OCI-LY1 (cell line): Measurements from ENCODE around the gene IL11.

Experiments
- H2AFZ ChIP-seq: fragments of 200-600 bp; sonication (generic), shearing (Covaris generic); 2 replicates; pipeline ENCODE4 v1.6.0; 2014; ENCODE audit warnings: antibody characterized with exemption, mild to moderate bottlenecking, low read length
- H3F3A ChIP-seq: fragments of 200-600 bp; sonication (generic), shearing (Covaris generic); 2 replicates; pipeline ENCODE4 v1.6.0; 2014; ENCODE audit warnings: mild to moderate bottlenecking, antibody characterized with exemption, low read length, moderate library complexity; ENCODE audit not compliant: insufficient read depth
- H3K27ac ChIP-seq: fragments of 200-600 bp; sonication (generic); 2 replicates; pipeline ENCODE4 v1.5.1; 2014; ENCODE audit warnings: low read length, mixed run types, mild to moderate bottlenecking, low read depth; ENCODE audit not compliant: poor library complexity, severe bottlenecking
- H3K27me3 ChIP-seq: fragments of 200-600 bp; sonication (generic); 2 replicates; pipeline ENCODE4 v1.6.0; 2014; ENCODE audit warnings: antibody characterized with exemption, mild to moderate bottlenecking, low read length, moderate library complexity; ENCODE audit not compliant: insufficient read depth
- H3K36me3 ChIP-seq: fragments of 200-600 bp; sonication (generic); 2 replicates; pipeline ENCODE4 v1.6.1; 2014; ENCODE audit warnings: mild to moderate bottlenecking, antibody characterized with exemption, low read length, moderate library complexity, mixed read lengths; ENCODE audit not compliant: insufficient read depth
- H3K4me1 ChIP-seq: fragments of 200-600 bp; sonication (generic); 2 replicates; pipeline ENCODE4 v1.5.1; 2014; ENCODE audit warnings: mild to moderate bottlenecking, low read length, moderate library complexity; ENCODE audit not compliant: insufficient read depth, severe bottlenecking
- H3K4me2 ChIP-seq: fragments of 200-600 bp; sonication (generic), shearing (Covaris generic); 2 replicates; pipeline ENCODE4 v1.6.1; 2014; ENCODE audit warnings: low read length
- H3K4me3 ChIP-seq: fragments of 200-600 bp; sonication (generic); 2 replicates; pipeline ENCODE4 v1.5.1; 2014; ENCODE audit warnings: low read length, low read depth, mild to moderate bottlenecking, mixed read lengths; ENCODE audit not compliant: poor library complexity, severe bottlenecking
- H3K79me2 ChIP-seq: fragments of 200-600 bp; shearing (Covaris generic); 2 replicates; pipeline ENCODE4 v1.6.1; 2016; ENCODE audit warnings: mixed run types, low read length, mixed read lengths; ENCODE audit not compliant: insufficient read depth
- H3K9ac ChIP-seq: fragments of 200-600 bp; sonication (generic), shearing (Covaris generic); 2 replicates; pipeline ENCODE4 v1.6.1; 2014; ENCODE audit warnings: mild to moderate bottlenecking, low read length, mixed read lengths
- H3K9me2 ChIP-seq: fragments of 200-600 bp; sonication (generic), shearing (Covaris generic); 2 replicates; pipeline ENCODE4 v1.6.1; 2014; ENCODE audit warnings: low read depth, mild to moderate bottlenecking, low read length, mixed read lengths
- H3K9me3 ChIP-seq: fragments of 200-600 bp; shearing (Covaris generic); 2 replicates; pipeline ENCODE4 v1.6.1; 2014; ENCODE audit warnings: low read length, mixed read lengths
- H4K20me1 ChIP-seq: fragments of 200-600 bp; sonication (generic), shearing (Covaris generic); 2 replicates; pipeline ENCODE4 v1.6.0; 2016; ENCODE audit warnings: mild to moderate bottlenecking, low read length; ENCODE audit not compliant: insufficient read depth
- EZH2 ChIP-seq: fragments of 200-600 bp; sonication (generic), shearing (Covaris generic); IDR thresholded peaks from 2 replicates; pipeline ENCODE4 v1.8.0; 2017; ENCODE audit warnings: borderline replicate concordance, mixed run types, mild to moderate bottlenecking, antibody characterized with exemption, low read length, moderate library complexity, mixed read lengths
- TF ChIP-seq, protein P1 (sequence below): fragments of 200-600 bp; sonication (generic), shearing (Covaris generic); IDR thresholded peaks from 2 replicates; pipeline ENCODE4 v1.5.1; 2017; ENCODE audit warnings: mild to moderate bottlenecking, antibody characterized with exemption, low read length, moderate library complexity, mixed read lengths

The IL11 gene

DNA sequence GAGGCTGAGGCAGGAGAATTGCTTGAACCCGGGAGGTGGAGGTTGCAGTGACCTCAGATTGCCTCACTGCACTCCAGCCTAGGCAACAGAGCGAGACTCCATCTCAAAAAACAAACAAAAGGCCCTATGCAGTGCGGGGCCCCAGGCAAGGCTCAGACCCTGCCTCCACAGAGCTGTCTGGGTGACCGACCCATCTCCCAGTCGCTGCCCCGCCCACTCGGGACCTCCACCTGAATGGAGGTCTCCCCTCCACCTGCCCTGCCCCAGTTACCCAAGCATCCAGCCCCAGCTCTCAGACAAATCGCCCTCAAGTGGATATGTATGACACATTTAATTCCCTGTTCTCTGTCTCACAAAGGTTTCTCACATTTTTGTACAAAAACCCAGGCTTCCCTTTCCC is 5.0 kb downstream of the IL11 start:
- no peak overlapping the region for H2AFZ ChIP-seq
- no peaks in the 10 kb centered on the region for H3K9me3 ChIP-seq
- TF ChIP-seq, protein P1, sequence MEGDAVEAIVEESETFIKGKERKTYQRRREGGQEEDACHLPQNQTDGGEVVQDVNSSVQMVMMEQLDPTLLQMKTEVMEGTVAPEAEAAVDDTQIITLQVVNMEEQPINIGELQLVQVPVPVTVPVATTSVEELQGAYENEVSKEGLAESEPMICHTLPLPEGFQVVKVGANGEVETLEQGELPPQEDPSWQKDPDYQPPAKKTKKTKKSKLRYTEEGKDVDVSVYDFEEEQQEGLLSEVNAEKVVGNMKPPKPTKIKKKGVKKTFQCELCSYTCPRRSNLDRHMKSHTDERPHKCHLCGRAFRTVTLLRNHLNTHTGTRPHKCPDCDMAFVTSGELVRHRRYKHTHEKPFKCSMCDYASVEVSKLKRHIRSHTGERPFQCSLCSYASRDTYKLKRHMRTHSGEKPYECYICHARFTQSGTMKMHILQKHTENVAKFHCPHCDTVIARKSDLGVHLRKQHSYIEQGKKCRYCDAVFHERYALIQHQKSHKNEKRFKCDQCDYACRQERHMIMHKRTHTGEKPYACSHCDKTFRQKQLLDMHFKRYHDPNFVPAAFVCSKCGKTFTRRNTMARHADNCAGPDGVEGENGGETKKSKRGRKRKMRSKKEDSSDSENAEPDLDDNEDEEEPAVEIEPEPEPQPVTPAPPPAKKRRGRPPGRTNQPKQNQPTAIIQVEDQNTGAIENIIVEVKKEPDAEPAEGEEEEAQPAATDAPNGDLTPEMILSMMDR = no peak
- no peak for TF ChIP-seq EZH2
- no peak overlapping the region for H3K9ac ChIP-seq
- no peaks in the 10 kb centered on the region for H3K79me2 ChIP-seq
- no peaks in the 10 kb centered on the region for H4K20me1 ChIP-seq
- no peaks in the 10 kb centered on the region for H3F3A ChIP-seq
- H3K27me3 ChIP-seq = peaks cover 9% of the 10 kb centered on the region; the same call in 1 of the 2 replicates
- H3K4me2 ChIP-seq = no peak overlapping the region
- H3K9me2 ChIP-seq = no peaks in the 10 kb centered on the region
- H3K4me3 ChIP-seq = no peak overlapping the region
- H3K27ac ChIP-seq = no peak overlapping the region
- no peaks in the 10 kb centered on the region for H3K36me3 ChIP-seq
- peaks cover 4% of the 10 kb centered on the region for H3K4me1 ChIP-seq

DNA sequence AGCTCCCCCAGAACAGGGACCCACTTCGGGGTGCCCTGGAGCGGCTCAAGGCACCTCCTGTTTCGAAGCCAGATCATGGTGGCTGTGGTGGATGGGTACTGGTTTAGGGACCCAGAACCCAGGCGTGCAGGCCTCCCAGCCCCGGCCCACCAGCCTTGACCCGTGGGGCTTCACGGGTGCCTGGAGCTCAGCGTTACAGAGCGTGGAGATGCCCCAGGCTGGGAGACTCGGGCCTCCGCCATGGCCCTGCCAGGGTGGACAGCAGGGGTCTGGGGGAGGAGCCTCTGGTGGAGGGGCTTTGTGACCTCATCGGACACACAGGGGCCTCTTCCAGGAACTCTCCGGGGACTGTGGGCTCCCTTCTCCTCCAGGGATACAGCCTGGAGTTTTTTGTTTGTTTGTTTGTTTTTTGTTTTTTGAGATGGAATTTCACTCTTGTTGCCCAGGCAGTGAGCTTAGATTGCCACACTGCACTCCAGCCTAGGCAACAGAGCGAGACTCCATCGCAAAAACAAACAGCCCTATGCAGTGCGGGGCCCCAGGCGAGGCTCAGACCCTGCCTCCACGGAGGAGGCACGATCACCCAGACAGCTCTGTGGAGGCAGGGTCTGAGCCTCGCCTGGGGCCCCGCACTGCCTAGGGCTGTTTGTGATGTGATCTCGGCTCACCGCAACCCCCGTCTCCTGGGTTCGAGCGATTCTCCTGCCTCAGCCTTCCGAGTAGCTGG is 7.1 kb downstream of the IL11 start, which contains the start of gene GARIN5B:
TSS of gene GARIN5B (minus strand) at position 271 of the 727 bp plus-strand sequence. CDS start at position 77, 194 bp downstream.
- no peaks in the 10 kb centered on the region for H3K79me2 ChIP-seq
- no peaks in the 10 kb centered on the region for H3K36me3 ChIP-seq
- no peaks in the 10 kb centered on the region for H4K20me1 ChIP-seq
- H2AFZ ChIP-seq = no peak within 1 kb of the TSS
- no peak within 1 kb of the TSS for H3K9ac ChIP-seq
- H3K4me3 ChIP-seq = no peak within 1 kb of the TSS
- no peak within 1 kb of the TSS for H3K27ac ChIP-seq
- no peak within 1 kb of the TSS for H3K4me2 ChIP-seq
- TF ChIP-seq EZH2 = no peak
- TF ChIP-seq, protein P1 = no peak
- H3K4me1 ChIP-seq = no peaks in the 10 kb centered on the region
- no peaks in the 10 kb centered on the region for H3F3A ChIP-seq
- peaks cover 9% of the 10 kb centered on the region; the same call in 1 of the 2 replicates for H3K27me3 ChIP-seq
- H3K9me3 ChIP-seq = no peaks in the 10 kb centered on the region
- no peaks in the 10 kb centered on the region for H3K9me2 ChIP-seq

DNA sequence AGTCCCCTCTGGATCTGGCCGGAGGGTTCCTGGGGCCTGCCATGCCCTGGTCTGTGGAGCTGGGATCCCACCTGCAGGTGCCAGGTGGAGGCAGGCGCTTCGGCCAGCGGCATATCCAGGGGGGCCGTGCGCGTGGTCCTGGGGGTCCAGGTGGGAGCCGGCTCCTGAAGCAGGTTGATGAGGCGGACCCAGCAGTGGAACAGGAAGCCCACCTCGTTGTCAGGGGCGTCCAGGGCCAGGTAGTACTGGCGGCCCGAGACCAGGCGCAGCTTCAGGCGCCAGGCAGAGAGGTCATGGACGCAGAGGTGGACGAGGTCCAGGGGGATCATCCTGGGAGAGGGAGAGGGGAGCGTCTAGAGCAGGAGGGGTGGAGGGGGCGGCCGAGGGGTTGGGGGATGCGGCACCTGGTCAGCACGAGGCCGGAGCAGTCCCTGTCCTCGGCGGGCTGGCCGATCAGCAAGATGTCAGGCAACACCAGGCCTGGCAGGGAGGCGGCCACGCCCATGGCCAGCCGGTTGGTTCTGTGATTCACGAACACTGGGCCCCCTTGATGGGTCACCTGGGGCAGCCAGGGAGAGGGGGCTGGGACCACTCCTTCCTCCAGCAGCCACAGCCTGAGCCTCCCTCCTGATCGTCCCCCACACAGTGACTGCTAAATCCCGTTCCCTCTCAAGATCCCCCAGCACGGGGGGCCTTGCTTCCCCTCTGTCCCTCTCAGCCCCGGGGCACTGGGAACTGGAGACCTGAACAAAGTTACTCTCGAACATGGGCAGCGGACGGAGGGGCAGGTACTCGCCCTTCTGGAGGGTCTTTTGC is 7.9 kb downstream of the IL11 start:
- H3K4me2 ChIP-seq = no peak overlapping the region
- no peaks in the 10 kb centered on the region for H3K79me2 ChIP-seq
- H3K9me2 ChIP-seq = no peaks in the 10 kb centered on the region
- no peak overlapping the region for H2AFZ ChIP-seq
- no peaks in the 10 kb centered on the region for H3F3A ChIP-seq
- no peak overlapping the region for H3K9ac ChIP-seq
- H3K9me3 ChIP-seq = no peaks in the 10 kb centered on the region
- no peaks in the 10 kb centered on the region for H3K36me3 ChIP-seq
- TF ChIP-seq, protein P1 = no peak
- no peak for TF ChIP-seq EZH2
- H4K20me1 ChIP-seq = no peaks in the 10 kb centered on the region
- no peak overlapping the region for H3K4me3 ChIP-seq
- H3K27ac ChIP-seq = no peak overlapping the region
- H3K27me3 ChIP-seq = peaks cover 9% of the 10 kb centered on the region; the same call in 1 of the 2 replicates
- no peaks in the 10 kb centered on the region for H3K4me1 ChIP-seq
